Endothelial cell of umbilical vein (primary cell): ENCODE data around the gene PTPRCAP. TPM values are rescaled to one million over a fixed set of nuclear protein-coding genes. Genes with fewer than 3 reads are reported as not detected.

ENCODE experiments used
- BruUV-seq: library from RNA; stranded (reverse); fragments of 400-500 nt; replicated peaks from 2 replicates; lab custom pipeline; 2021; lab: Mats Ljungman, UMichigan
- CTCF ChIA-PET: fragments of 300-600, 350-600 bp; sonication (Branson Sonifier 250); formaldehyde crosslinking; loops from one replicate; lab custom pipeline; 2021; ENCODE audit warnings: antibody characterized with exemption, inconsistent platforms; lab: Charles Lee
- POLR2A ChIA-PET: fragments of 300-600, 350-600 bp; sonication (Branson Sonifier 250); formaldehyde crosslinking; loops from one replicate; lab custom pipeline; 2021; ENCODE audit warnings: antibody characterized with exemption, inconsistent platforms; lab: Charles Lee
- DNase-seq: peaks from one replicate; pipeline ENCODE4 v3.0.0-alpha.2; 2011; ENCODE audit warnings: low read depth, low spot score
- FAIRE-seq: peaks from 2 replicates; lab custom pipeline; 2011; peaks lifted over from hg19 to GRCh38; lab: Jason Lieb, UNC
- H2AFZ ChIP-seq: 2 replicates; pipeline ENCODE4 v1.6.0; 2012; ENCODE audit warnings: low read depth, low read length, control low read depth, inconsistent platforms
- H3K27ac ChIP-seq: 2 replicates; pipeline ENCODE4 v1.5.1; 2011; ENCODE audit warnings: low read depth, mild to moderate bottlenecking, control low read depth, low read length, moderate library complexity; ENCODE audit not compliant: insufficient read depth
- H3K27me3 ChIP-seq, 2 experiments: 2 replicates each; pipeline versions ENCODE4 v1.6.0 to v1.6.1; 2011; ENCODE audit warnings: low read length in 2 of 2, mixed read lengths in 1 of 2; ENCODE audit not compliant: control insufficient read depth in 2 of 2, insufficient read depth in 2 of 2
- H3K36me3 ChIP-seq, 2 experiments: 2 replicates in 1 of 2; 3 replicates in 1 of 2; pipeline ENCODE4 v1.5.1; 2011; ENCODE audit warnings: low read length in 2 of 2, mild to moderate bottlenecking in 1 of 2, moderate library complexity in 1 of 2; ENCODE audit not compliant: control insufficient read depth in 2 of 2, insufficient read depth in 2 of 2; ENCODE audit errors: extremely low read depth in 1 of 2
- H3K4me1 ChIP-seq: 3 replicates; pipeline ENCODE4 v1.5.1; 2011; ENCODE audit warnings: mild to moderate bottlenecking, low read length; ENCODE audit not compliant: control insufficient read depth, insufficient read depth; ENCODE audit errors: extremely low read depth
- H3K4me2 ChIP-seq: 2 replicates; pipeline ENCODE4 v1.6.1; 2011; ENCODE audit warnings: low read length, control low read depth, mixed read lengths; ENCODE audit not compliant: insufficient read depth
- H3K4me3 ChIP-seq, 3 experiments: fragments of 200-600 bp in 1 of 3; sonication (generic), shearing (Covaris generic) in 1 of 3; replicated peaks in 1 of 3; 2 replicates each; pipeline ENCODE4 v1.5.1; 2011 to 2016; ENCODE audit warnings: control low read depth in 3 of 3, low read length in 3 of 3, mild to moderate bottlenecking in 2 of 3, inconsistent platforms in 1 of 3, low read depth in 1 of 3, moderate library complexity in 1 of 3; ENCODE audit not compliant: insufficient read depth in 1 of 3
- H3K79me2 ChIP-seq: 2 replicates; pipeline ENCODE4 v1.6.0; 2012; ENCODE audit warnings: low read length, inconsistent platforms; ENCODE audit not compliant: control insufficient read depth, insufficient read depth
- H3K9ac ChIP-seq: replicated peaks from 2 replicates; pipeline ENCODE3; 2011; ENCODE audit warnings: low read length, control low read depth; ENCODE audit not compliant: insufficient read depth; ENCODE audit errors: extremely low read depth
- H3K9me1 ChIP-seq: replicated peaks from 3 replicates; pipeline ENCODE4 v1.6.0; 2011; ENCODE audit warnings: mild to moderate bottlenecking, low read length; ENCODE audit not compliant: control insufficient read depth, insufficient read depth; ENCODE audit errors: extremely low read depth
- H3K9me3 ChIP-seq: replicated peaks from 2 replicates; pipeline ENCODE4 v1.5.1; 2012; ENCODE audit warnings: low read length, inconsistent platforms; ENCODE audit not compliant: control insufficient read depth, insufficient read depth
- H4K20me1 ChIP-seq: replicated peaks from 2 replicates; pipeline ENCODE3; 2011; ENCODE audit warnings: mild to moderate bottlenecking, low read length; ENCODE audit not compliant: control insufficient read depth, insufficient read depth; ENCODE audit errors: extremely low read depth
- CTCF ChIP-seq, 2 donors: IDR thresholded peaks; 1 replicate in 1 of 2; 2 replicates in 1 of 2; pipeline ENCODE4 v1.5.1; 2011; ENCODE audit warnings: low read length in 2 of 2, mild to moderate bottlenecking in 2 of 2, moderate library complexity in 2 of 2, control low read depth in 1 of 2, inconsistent platforms in 1 of 2, low read depth in 1 of 2; ENCODE audit not compliant: insufficient read depth in 1 of 2; ENCODE audit errors: extremely low read depth in 1 of 2
- EZH2 ChIP-seq: IDR thresholded peaks from 2 replicates; pipeline ENCODE4 v1.6.1; 2012; ENCODE audit warnings: borderline replicate concordance, low read depth, mild to moderate bottlenecking, moderate library complexity, low read length, inconsistent platforms; ENCODE audit not compliant: severe bottlenecking
- FOS ChIP-seq: IDR thresholded peaks from 2 replicates; pipeline ENCODE4 v1.6.1; 2011; ENCODE audit warnings: mild to moderate bottlenecking, low read length, moderate library complexity, borderline replicate concordance; ENCODE audit not compliant: insufficient read depth
- GATA2 ChIP-seq: IDR thresholded peaks from 2 replicates; pipeline ENCODE4 v1.7.0; 2011; ENCODE audit warnings: low read depth, mild to moderate bottlenecking, moderate library complexity, mixed read lengths, low read length; ENCODE audit not compliant: insufficient read length, insufficient read depth
- JUN ChIP-seq: IDR thresholded peaks from 2 replicates; pipeline ENCODE4 v1.6.1; 2011; ENCODE audit warnings: borderline replicate concordance, low read depth; ENCODE audit not compliant: insufficient read length, insufficient read depth
- MAX ChIP-seq: IDR thresholded peaks from 2 replicates; pipeline ENCODE4 v1.6.1; 2011; ENCODE audit not compliant: insufficient read depth, insufficient read length
- MYC ChIP-seq: IDR thresholded peaks from one replicate; pipeline ENCODE4 v1.6.1; 2011; ENCODE audit warnings: mild to moderate bottlenecking, low read depth, low read length
- POLR2A ChIP-seq: IDR thresholded peaks from 2 replicates; pipeline ENCODE4 v1.6.1; 2012; ENCODE audit warnings: low read depth, mild to moderate bottlenecking, control low read depth, low read length
- POLR2AphosphoS5 ChIP-seq: IDR thresholded peaks from 2 replicates; pipeline ENCODE4 v1.6.1; 2012; ENCODE audit warnings: low read depth, mild to moderate bottlenecking, control low read depth, low read length, moderate library complexity; ENCODE audit not compliant: insufficient read depth
- dilution Hi-C: fragments of 300-500 bp; cut with MboI; formaldehyde crosslinking; loops from one replicate; pipeline ENCODE4 v1.15.0; 2019; ENCODE audit warnings: low sequenced_read_pairs; ENCODE audit not compliant: extremely low pct_ligation_motif_present
- intact Hi-C: fragments of 100-400 bp; cut with micrococcal nuclease; formaldehyde crosslinking; loops from one replicate; pipeline ENCODE4 v1.10.0; 2022
- polyA plus RNA-seq, 4 experiments: library from polyadenylated mRNA; depleted of rRNA in 3 of 4; stranded (reverse) in 3 of 4; unstranded in 1 of 4; fragments of >200 nt; gene quantifications; 2 replicates each; pipeline versions ENCODE4 v1.2.1 to v1.2.3, GENCODE V29; 2011 to 2012; ENCODE audit warnings: missing spikeins in 1 of 4
- total RNA-seq: library from RNA; stranded (reverse); gene quantifications from 2 replicates; pipeline ENCODE4 v1.2.3, GENCODE V29; 2021

Gene PTPRCAP
- total and polyA plus RNA-seq, 2 donors (not counting 3 experiments of a cell fraction or from before 2014, with no cell fraction given) = 3.6 TPM; not detected in 1

- Histone ChIP-seq H4K20me1 (no peaks in the 10 kb centered on the region), H3K4me2 (no peak overlapping the region), H3K36me3 (no peaks in the 10 kb centered on the region), H3K79me2 (no peaks in the 10 kb centered on the region), H2AFZ (no peak overlapping the region), H3K27ac (no peak overlapping the region), H3K4me3 (no peak overlapping the region), H3K9ac (no peak overlapping the region), H3K4me1 (peaks cover 4% of the 10 kb centered on the region), H3K9me1 (no peaks in the 10 kb centered on the region), H3K9me3 (no peaks in the 10 kb centered on the region), H3K27me3 (peaks cover 0 to 8% of the 10 kb centered on the region in 2 experiments)
- CTCF ChIA-PET = interaction anchor here (1.5 to 2.7 kb wide), 3 partner anchors 15 to 18 kb away, joined by 6 to 19 read pairs (median 12); partner anchors contain the start of genes PPP1CA and TBC1D10C
- DNase-seq = no peak
- dilution Hi-C loops = no loop called here
- no peak for FAIRE-seq
- TF ChIP-seq MAX (no peak), POLR2A (no peak), FOS (no peak), MYC (no peak), GATA2 (no peak), CTCF (IDR thresholded peaks at IDR 0.05; ENCODE audit: extremely low read depth in 1 of 2, insufficient read depth in 1 of 2, low read depth in 1 of 2, low read length in 2 of 2) (no peak), POLR2AphosphoS5 (no peak), EZH2 (no peak), JUN (no peak)
- POLR2A ChIA-PET = no interaction called here
- intact Hi-C loops = loop anchor here (2.0 kb wide), 1 partner anchor 45 kb away; no protein-coding TSS in a partner anchor
- BruUV-seq = no TSS peak
Measured at GRCh38 chr11:67419325-67420049, 18.0 kb downstream of the PTPRCAP start.
